Mesothelial cell of epicardium (in vitro differentiated cells): Measurements from ENCODE around the gene XRCC6. TPM values are rescaled to one million over a fixed set of nuclear protein-coding genes. Genes with fewer than 3 reads are reported as not detected.
A peak's percentile ranks its signal among the peaks of the same experiment; 100 is the strongest.

Experiments
- DNase-seq, 2 experiments: peaks; one replicate each; pipeline ENCODE4 v3.0.0; 2021; ENCODE audit warnings: low spot score in 2 of 2; ENCODE audit not compliant: unreplicated experiment in 2 of 2
- H3K27ac Mint-ChIP-seq: 2 replicates; pipeline ENCODE4 v1.8.0; 2021; ENCODE audit warnings: mixed read lengths
- H3K27me3 Mint-ChIP-seq: 2 replicates; pipeline ENCODE4 v1.8.0; 2021; ENCODE audit warnings: low read depth, mixed read lengths
- H3K36me3 Mint-ChIP-seq: 2 replicates; pipeline ENCODE4 v1.8.0; 2021; ENCODE audit warnings: mixed read lengths
- H3K4me1 Mint-ChIP-seq: 2 replicates; pipeline ENCODE4 v1.8.0; 2021; ENCODE audit warnings: mixed read lengths
- H3K4me3 Mint-ChIP-seq: 2 replicates; pipeline ENCODE4 v1.8.0; 2021; ENCODE audit warnings: mild to moderate bottlenecking, moderate library complexity, mixed read lengths
- H3K9me3 Mint-ChIP-seq: 2 replicates; pipeline ENCODE4 v1.8.0; 2021; ENCODE audit warnings: mixed read lengths
- total RNA-seq: library from RNA; stranded (reverse); gene quantifications from 3 replicates; pipeline ENCODE4 v1.2.1, GENCODE V29; 2021
- TF ChIP-seq, protein P1 (sequence below): fragments of 200-600 bp; sonication (generic); IDR thresholded peaks from one replicate; pipeline ENCODE4 v1.5.0; 2021; ENCODE audit warnings: antibody characterized with exemption; ENCODE audit not compliant: unreplicated experiment

The XRCC6 gene
- total RNA-seq, 1 donor from 2014 or later = 221 TPM

DNA sequence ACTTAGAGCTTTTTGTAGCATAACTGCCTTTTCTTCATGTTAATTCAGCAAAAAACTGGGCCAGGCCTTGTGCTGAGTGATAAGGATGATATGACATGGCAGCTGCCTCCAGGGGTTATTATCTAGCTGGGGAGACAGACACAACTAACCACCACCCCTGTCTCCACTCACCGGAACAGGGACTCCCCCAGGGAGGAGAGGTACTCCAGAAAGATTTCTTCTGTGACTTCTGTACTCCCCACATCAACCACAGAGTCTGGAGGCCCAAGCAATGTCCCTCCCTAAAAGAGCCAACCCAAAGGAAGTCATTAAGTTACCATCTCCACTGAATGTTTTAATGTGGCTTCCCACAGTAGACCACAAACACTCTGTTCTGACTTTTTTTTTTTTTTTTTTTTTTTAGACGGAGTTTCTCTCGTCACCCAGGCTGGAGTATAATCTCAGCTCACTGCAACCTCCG is 17.2 kb upstream of the XRCC6 start:
- no peak overlapping the region for H3K27ac Mint-ChIP-seq
- no peaks in the 10 kb centered on the region for H3K4me1 Mint-ChIP-seq
- H3K4me3 Mint-ChIP-seq = no peak overlapping the region
- DNase-seq = no peak
- peaks cover 9% of the 10 kb centered on the region for H3K36me3 Mint-ChIP-seq
- no peaks in the 10 kb centered on the region for H3K9me3 Mint-ChIP-seq
- TF ChIP-seq, protein P1, sequence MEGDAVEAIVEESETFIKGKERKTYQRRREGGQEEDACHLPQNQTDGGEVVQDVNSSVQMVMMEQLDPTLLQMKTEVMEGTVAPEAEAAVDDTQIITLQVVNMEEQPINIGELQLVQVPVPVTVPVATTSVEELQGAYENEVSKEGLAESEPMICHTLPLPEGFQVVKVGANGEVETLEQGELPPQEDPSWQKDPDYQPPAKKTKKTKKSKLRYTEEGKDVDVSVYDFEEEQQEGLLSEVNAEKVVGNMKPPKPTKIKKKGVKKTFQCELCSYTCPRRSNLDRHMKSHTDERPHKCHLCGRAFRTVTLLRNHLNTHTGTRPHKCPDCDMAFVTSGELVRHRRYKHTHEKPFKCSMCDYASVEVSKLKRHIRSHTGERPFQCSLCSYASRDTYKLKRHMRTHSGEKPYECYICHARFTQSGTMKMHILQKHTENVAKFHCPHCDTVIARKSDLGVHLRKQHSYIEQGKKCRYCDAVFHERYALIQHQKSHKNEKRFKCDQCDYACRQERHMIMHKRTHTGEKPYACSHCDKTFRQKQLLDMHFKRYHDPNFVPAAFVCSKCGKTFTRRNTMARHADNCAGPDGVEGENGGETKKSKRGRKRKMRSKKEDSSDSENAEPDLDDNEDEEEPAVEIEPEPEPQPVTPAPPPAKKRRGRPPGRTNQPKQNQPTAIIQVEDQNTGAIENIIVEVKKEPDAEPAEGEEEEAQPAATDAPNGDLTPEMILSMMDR = no peak
- H3K27me3 Mint-ChIP-seq = no peaks in the 10 kb centered on the region

DNA sequence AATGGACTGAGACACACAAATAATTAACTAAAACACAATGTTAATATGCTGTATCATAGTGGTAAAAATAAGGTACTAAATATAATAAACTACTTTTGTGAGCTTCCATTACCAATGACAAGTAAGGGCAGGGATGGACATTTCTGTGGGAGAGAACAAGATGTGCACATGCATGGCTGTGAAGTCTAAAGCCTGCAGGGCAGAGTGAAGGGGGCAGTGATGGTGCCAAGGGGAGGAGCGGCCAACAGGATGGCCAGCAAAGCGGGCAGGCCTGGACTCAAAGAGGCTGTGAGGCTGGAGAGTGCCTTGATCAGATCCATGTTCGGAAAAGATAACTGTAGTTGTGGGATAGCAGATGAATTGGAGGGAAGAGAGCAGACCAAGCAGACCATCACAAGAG is 12.7 kb upstream of the XRCC6 start:
- no peak for DNase-seq
- no peak overlapping the region for H3K4me3 Mint-ChIP-seq
- no peak overlapping the region for H3K27ac Mint-ChIP-seq
- peaks cover 7% of the 10 kb centered on the region for H3K36me3 Mint-ChIP-seq
- H3K9me3 Mint-ChIP-seq = no peaks in the 10 kb centered on the region
- TF ChIP-seq, protein P1 = no peak
- H3K4me1 Mint-ChIP-seq = no peaks in the 10 kb centered on the region
- no peaks in the 10 kb centered on the region for H3K27me3 Mint-ChIP-seq

DNA sequence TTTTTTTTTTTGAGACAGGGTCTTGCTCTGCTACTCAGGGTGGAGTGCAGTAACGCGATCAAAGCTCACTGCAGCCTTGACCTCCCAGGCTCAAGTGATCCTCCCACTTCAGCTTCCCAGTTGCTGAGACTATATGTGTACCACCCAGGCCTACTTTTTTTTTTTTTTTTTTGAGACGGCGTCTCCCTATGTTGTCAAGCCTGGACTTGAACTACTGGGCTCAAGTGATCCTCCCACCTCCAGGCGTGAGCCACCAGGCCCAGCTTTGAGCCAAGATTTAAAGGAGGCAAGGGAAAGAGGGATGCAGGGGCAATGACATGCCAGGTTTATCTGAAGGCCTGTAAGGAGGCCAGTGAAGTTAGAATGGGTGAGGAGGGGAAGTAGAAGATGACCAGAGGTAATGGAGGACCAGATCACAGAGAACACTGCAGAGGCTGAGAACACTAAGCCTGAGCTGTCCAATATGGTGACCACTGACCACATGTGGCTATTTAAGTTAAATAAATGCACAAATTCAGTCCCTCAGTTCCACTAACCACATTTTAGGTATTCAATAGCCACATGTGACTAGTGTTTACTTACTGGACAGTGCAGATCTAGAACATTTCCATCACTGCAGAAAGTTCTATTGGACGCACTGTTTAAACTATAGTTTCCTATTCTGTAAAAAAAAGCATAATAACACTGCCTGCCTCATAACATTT is 8.3 kb upstream of the XRCC6 start:
- H3K9me3 Mint-ChIP-seq = no peaks in the 10 kb centered on the region
- no peaks in the 10 kb centered on the region for H3K27me3 Mint-ChIP-seq
- DNase-seq = no peak
- no peaks in the 10 kb centered on the region for H3K36me3 Mint-ChIP-seq
- H3K4me3 Mint-ChIP-seq = no peak overlapping the region
- no peak overlapping the region for H3K27ac Mint-ChIP-seq
- TF ChIP-seq, protein P1 = no peak
- H3K4me1 Mint-ChIP-seq = peaks cover 6% of the 10 kb centered on the region

DNA sequence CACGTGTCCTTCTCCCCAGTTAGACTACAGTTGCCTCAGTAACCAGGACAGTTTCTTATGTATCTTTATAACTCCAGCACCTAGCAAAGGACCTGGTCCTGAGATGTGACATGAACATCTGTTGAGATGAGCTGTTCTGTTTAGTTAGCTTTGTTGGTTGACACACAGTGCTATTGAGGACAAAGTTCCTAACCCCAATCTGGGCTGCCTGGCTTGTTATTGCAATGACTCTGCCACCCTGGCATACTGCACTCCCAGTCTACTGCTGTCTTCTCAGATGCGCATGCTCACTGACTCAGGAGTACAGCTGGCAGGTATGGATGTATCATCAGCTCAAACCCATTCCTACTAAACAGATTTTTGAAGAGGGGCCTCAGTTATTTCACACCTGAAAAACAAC is 7.6 kb upstream of the XRCC6 start:
- no peak overlapping the region for H3K4me3 Mint-ChIP-seq
- H3K4me1 Mint-ChIP-seq = peaks cover 6% of the 10 kb centered on the region
- no peaks in the 10 kb centered on the region for H3K36me3 Mint-ChIP-seq
- no peaks in the 10 kb centered on the region for H3K27me3 Mint-ChIP-seq
- no peak overlapping the region for H3K27ac Mint-ChIP-seq
- TF ChIP-seq, protein P1 = no peak
- H3K9me3 Mint-ChIP-seq = no peaks in the 10 kb centered on the region
- DNase-seq = no peak

DNA sequence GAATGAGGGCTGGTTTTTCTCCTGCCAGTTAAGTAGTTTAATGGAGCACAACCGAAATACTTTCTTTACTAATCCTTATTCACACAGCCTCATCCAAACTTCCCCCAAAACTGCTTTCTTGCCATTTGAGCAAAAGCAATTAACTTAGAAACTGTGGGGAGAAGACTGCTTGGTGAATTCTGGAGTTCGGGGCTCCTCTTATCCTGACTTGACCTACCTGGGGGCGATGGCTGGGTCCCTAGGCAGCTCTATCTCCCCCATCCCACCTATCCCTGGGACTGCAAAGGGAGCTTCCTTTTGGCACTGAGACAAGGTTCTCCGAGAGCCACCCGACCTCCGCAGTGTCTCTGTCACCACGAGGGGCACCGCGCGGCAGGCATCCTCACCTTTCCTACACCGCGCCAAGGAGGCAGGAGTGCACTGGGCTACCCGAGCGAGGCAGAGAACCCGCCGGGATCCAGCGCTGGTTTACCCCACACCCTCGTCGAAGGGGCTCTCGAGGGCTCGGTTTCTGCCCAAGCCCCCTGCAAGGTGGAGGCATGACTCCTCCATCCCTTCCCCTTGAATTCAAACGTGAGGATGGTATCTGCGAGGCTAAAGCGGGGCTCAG is 1.0 kb upstream of the XRCC6 start:
- DNase-seq = peak; percentile 25 to 58
- H3K4me1 Mint-ChIP-seq = peaks cover 25% of the 10 kb centered on the region
- H3K27me3 Mint-ChIP-seq = no peaks in the 10 kb centered on the region
- TF ChIP-seq, protein P1 = no peak
- peak overlapping the region; percentile 100 for H3K27ac Mint-ChIP-seq
- peak overlapping the region; percentile 93 for H3K4me3 Mint-ChIP-seq
- peaks cover 6% of the 10 kb centered on the region for H3K36me3 Mint-ChIP-seq
- no peaks in the 10 kb centered on the region for H3K9me3 Mint-ChIP-seq
